ENCODE results near the gene USP9X.
A peak's percentile ranks its signal among the peaks of the same experiment; 100 is the strongest.
"Not testable (repeated sequence)": the region's sequence is repeated elsewhere in the genome, so short reads cannot be mapped to it uniquely, and the experiment has no call there.

The USP9X gene, protein sequence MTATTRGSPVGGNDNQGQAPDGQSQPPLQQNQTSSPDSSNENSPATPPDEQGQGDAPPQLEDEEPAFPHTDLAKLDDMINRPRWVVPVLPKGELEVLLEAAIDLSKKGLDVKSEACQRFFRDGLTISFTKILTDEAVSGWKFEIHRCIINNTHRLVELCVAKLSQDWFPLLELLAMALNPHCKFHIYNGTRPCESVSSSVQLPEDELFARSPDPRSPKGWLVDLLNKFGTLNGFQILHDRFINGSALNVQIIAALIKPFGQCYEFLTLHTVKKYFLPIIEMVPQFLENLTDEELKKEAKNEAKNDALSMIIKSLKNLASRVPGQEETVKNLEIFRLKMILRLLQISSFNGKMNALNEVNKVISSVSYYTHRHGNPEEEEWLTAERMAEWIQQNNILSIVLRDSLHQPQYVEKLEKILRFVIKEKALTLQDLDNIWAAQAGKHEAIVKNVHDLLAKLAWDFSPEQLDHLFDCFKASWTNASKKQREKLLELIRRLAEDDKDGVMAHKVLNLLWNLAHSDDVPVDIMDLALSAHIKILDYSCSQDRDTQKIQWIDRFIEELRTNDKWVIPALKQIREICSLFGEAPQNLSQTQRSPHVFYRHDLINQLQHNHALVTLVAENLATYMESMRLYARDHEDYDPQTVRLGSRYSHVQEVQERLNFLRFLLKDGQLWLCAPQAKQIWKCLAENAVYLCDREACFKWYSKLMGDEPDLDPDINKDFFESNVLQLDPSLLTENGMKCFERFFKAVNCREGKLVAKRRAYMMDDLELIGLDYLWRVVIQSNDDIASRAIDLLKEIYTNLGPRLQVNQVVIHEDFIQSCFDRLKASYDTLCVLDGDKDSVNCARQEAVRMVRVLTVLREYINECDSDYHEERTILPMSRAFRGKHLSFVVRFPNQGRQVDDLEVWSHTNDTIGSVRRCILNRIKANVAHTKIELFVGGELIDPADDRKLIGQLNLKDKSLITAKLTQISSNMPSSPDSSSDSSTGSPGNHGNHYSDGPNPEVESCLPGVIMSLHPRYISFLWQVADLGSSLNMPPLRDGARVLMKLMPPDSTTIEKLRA (N-terminal part only)

DNA sequence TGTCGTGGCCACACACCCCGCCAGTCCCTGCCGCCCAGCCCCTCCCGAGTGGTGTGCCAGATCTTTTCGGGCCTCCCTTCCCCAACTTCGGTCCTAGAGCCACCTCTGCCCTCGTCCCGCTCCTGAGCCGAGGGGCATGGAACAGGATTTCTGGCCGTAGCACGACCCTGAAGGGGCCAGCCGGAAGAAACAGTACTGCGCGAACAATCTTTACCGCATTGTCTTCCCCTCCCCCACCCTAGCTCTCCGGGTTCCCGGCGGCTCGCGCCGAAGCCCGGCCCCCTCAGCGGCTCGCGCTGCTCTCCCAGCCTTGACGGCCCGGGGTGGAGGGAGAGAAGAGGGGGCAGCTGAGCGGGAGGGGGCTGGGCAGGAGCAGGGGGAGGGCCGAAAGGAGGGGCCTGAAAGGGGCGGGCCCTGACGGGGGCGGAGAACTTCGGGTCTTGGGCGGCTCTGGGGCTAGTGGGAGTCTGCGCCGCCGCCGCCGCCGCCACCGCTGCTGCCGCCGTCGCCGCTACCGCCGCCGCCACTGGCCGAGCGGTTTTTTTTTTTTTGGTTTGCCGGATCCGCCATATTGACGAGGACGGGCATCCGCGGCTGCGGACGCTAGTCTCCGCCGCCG, at the start of gene USP9X:
Gene USP9X (plus strand): TSS at position 553 of the 619 bp plus-strand sequence. CDS start 38,184 bp downstream, outside the sequence.
- DNase-seq, result peak; percentile 94

DNA sequence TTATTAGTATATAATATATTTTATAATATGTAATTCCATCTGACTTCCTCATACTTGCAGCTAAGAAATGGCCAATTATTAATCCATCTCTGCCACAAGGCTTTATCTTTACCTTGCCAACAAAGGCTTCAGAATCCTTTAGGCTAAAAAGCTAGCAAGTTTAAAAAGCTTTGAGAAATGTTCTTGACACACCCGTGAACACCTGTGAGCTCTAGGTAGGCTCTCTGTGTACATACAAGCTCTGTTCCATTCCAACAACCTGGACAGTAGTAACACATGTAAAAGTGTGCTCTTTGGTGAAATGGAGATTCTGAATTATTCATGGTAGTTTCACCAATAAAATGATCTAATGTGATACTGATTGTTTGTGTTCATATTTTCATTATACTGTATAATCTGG, 49.7 kb upstream of the USP9X start:
- DNase-seq, result no peak

DNA sequence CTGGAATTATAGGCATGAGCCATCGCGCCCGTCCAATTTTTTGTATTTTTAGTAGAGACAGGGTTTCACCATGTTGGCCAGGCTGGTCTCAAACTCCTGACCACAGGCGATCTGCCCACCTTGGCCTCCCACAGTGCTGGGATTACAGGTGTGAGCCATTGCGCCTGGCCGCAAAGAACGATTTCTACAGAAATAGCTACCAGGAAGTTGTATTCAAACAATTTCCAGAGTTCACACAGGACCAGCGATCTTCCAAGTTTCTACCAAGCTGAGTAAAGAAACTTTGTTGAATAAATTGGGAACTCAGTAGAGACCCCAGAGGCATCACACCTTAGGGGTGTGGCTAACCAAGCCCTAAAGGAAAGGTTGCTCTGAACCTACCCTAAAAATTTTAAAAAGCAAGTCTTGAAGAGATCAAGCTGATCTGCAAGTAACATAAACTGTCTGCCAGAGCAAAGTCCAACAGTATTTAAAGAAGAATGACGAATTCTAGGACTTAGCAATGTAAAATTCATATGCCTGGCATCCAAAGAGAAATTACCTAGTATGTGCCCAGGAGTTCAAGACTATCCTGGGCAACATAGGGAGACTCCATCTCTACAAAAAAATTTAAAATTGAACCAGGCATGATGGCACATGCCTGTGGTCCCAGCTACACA, 48.4 kb upstream of the USP9X start:
- no peak for DNase-seq

DNA sequence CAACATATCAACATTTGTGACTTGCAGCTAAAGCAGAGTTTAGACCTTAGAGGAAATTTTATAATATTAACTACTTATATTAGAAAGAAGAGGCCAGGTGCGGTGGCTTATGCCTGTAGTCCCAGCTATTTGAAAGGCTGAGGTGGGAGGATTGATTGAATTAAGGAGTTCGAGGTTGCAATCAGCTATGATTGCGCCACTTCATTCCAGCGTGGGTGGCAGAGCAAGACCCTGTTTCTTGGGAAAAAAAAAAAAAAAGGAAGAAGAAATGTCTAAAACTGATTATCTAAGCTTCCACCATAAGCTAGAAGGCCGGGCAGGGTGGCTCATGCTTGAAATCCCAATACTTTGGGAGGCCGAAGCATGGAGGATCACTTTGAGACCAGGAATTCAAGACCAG, 42.0 kb upstream of the USP9X start:
- no peak for DNase-seq

DNA sequence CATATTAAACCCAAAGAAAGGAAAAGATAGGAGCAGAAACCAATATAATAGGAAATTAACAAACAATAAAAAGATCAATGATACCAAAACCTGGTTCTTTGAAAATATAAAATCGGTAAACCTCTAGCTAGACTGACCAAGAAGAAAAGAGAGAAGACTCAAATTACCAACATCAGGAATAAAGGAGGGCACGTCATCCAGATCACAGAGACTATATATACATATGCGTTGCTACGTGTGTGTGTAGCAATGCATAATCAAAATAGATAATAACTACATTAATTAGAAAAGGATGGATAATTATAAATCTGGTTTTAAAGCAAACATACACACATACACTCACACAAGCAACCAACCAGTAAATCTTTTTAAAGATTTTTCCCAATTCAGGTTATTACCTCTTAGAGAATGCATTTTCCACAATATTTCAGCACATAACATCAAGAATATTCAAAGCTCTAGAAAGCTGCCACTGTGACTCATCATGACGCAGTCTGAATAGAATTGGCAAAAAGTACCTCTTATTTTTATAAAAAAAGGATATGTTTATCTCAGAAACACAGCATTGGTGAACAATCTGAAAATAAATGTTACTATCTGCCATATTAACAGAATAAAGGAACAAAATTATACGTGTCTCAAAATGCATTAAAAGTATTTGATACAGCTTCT, 41.4 kb upstream of the USP9X start:
- DNase-seq, result no peak

DNA sequence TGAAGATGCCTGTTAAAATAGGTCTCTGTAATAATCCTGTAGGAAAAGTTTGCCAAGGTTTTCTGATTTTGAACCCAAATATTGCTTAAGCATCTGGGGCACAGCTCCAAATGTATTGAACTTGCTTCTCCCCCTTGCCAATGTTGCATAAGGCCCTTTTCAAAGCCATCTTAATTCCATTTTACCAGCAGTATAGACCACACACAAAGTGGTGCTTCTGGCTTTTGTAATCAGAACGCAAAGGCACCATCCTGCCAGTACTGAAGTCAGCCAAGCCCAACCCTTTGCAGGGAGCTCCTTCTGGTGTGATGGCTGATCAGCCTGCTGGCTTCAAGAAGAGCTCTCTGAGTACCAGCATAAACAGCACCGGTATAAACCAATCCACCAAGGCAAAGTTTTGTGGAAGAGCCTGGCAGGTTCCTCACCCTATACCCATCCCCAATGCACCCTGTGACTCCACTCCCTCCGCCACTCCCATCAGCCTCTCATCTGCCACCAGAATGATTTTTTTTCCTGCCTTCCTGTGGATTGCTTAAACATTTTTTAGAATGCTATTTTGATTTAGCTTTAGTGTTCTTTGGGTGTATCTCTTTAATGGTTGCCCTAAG, 39.2 kb upstream of the USP9X start:
- DNase-seq, result peak; percentile 30

DNA sequence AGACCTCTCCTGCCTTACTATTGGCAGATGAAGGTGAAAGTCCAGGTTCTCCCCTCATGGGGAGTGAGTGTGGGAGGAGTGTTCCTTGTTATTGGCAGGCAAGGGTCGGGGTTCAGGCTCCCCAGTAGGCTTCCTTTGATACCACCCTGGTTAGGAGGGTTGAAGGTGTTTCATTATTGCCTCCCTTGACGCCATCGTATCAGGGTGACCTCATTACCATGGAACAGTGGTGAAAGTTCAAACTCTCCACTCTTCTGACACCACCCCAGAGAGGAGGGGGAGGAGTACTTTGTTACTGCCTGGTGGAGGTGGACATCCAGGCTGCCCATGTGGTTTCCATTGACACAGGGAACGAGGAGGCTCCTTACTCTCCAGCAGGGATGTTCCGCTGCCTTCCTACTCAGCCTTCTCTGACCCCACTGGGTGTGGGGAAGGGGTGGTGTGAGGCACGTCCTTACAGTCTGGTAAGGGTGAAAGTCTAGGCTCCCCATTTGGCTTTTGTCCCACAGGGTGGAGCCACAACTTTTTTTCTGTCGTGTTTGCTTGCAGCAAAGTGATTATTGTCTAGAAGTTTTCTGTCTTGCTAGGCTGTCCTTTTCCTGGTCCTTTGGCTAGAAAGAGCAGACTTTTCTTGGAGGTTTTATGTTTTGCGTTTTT, 37.2 kb upstream of the USP9X start:
- no peak for DNase-seq

DNA sequence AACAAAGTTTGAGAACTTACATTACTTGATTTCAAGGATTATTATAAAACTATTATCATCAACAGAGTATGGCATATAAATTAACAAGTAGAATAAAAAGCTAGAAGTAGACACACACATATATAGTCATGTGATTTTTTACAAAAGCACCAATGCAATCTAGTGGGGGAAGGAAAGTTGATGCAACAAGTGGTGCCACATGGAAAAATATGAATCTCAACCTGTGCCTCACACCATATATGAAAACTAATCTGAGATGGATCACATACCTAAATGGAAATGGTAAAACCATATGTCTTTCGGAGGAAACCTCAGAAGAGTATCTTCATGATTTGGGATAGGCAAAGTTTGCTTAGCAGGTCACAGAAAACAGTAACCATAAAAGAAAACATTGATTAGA, 34.9 kb upstream of the USP9X start:
- DNase-seq, result no peak

DNA sequence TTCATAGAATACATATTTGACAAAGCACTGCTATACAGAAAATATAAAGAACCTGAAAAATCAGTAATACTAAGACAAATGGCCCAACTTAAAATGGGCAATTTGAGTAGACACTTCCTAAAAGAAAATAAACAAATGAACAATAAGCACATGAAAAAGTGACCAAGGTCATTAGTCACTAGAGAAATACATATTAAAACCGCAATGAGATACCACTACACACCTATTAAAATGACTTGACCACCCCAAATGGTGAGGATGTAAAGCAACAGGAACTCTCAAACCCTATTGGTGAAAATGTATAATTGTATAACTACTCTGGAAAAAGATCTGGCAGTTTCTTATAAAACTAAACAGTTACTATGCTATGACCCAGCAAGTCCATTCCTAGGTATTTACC, 34.0 kb upstream of the USP9X start:
- no peak for DNase-seq

DNA sequence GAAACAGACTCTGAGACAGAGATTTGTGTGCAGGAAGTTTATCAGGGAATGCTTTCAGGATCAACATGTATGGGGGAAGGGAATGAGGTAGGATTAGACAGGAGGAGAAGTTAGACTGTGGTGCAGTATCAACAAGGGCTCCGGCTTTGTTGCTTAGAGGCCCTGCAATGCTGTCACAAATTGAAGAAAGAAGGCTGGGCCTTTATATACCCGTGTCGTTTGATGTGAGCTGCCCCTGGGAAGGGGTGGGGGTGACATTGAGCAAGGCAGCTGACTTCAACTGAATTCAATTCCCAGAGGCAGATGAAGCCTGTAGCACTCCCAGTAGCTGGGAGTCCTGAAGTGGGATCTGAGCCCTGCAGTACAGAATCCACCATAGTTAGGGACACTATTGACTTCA, 29.5 kb upstream of the USP9X start:
- DNase-seq, result no peak

DNA sequence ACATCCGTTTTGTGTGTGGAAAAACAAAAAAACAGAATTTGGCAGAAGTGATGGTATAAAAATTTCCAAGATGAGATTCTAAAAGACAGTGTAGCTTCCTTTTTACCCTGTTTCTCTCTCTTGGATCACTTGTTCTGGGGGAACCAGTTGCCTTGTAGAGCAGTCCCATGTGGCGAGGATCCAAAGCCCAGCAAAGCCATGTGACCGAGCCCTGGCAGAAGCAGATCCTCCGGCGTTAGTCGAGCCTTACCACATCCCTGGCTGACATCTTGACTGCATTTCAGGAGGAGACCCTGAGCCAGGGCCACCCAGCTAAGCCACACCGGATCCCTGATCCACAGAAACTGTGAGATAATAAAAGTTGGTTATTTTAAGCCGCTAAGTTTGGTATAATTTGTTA, 22.0 kb upstream of the USP9X start:
- DNase-seq, result not testable (repeated sequence)

DNA sequence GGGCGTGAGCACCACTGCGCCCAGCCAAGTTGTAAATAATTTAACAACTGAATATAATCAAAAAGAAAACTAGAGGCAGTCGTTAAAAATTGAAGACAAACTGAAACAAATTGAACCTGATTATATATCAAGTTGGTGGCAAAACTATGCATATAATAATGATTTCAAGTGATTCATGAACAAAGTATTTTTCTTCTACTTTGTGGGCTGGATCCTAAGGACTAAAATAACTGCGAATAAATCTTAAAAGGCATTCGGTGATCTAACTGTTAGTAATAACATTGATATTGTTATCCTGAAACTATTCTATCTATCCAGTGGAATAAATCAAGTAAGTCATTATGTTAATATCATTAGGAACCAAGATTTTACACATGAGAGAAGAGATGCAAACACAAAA, 21.2 kb upstream of the USP9X start:
- DNase-seq, result no peak

DNA sequence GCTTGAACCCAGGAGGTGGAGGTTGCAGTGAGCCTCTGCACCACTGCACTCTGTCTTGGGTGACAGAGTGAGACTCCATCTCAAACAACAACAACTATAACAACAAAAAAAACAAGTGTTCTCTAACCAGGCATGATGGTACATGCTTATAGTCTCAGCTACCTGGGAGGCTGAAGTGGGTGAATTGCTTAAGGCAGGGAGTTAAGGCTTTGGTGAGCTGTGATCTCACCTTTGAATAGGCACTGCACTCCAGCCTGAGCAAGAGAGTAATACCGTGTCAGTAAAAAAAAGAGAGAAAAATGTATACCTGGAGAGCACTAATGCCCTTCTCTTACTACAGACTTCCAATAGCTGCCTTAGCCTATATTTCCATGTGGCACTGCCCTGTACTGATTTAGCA, 18.9 kb upstream of the USP9X start:
- no peak for DNase-seq

DNA sequence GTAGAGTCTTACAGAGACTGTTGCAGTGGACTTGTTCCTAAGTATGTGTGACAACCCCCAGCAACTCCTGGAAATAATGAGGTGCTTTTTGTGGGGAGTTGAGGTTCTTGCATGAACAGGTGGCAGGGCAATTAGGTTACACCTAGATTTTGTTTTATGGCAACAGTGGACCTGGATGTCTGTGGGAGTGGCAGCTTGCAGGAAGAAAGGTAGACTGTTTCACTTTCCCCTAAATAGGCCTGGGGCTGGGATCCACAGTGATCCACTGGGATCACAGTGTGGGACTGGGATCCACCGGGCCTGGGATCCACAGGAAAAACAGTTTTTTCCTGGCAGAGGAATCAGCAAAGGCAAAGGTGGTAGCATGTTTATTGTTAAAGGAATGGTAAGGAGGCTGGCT, 18.3 kb upstream of the USP9X start:
- DNase-seq, result no peak

DNA sequence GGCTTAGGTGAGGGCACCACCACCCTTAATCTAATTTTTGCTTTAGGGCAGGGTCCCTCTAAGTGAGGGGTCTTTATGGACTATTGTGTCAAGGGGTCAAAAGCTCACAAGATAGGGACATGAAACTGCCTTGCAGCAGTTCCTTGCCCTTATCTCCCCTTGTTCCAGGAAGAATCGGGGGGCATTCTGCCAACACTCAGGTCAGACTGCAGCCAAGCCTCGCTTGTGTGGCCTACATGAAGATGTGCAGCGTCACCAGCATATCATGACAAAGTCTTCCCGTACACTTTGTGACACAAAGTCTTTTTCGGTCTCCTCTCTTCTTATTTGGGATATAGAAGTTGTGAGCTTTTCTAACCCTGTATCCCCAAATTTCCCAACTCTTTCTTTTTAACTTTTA, 17.5 kb upstream of the USP9X start:
- DNase-seq, result no peak

DNA sequence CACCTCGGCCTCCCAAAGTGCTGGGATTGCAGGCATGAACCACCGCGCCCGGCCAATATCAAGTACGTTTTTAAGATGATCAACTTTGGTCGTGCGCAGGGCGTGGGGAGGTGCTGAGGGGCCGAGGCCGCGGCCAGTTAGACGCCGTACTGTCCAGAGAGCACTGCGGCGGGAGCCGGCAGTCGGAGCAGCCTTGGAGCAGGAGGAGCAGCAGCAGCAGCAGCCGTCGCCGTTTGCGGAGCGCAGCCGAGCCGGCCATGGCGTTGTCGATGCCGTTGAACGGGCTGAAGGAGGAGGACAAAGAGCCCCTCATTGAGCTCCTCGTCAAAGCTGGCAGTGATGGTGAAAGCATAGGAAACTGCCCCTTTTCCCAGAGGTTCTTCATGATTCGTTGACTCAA, 8.5 kb upstream of the USP9X start:
- DNase-seq, result no peak

DNA sequence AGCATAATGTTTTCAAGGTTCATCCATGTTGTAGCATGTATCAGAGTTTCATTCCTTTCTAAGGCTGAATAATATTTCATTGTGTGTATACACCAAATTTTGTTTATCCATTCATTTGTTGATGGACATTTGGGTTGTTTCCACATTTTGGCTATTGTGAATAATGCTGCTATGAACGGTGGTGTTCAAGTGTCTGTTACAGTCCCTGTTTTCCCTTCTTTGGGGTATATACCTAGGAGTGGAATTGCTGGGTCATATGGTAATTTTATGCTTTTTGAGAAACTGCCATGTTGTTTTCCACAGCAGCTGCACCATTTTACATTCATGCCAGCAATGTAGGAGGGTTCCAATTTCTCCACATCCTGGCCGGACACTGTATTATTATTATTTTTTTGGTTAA, 3.4 kb upstream of the USP9X start:
- no peak for DNase-seq

DNA sequence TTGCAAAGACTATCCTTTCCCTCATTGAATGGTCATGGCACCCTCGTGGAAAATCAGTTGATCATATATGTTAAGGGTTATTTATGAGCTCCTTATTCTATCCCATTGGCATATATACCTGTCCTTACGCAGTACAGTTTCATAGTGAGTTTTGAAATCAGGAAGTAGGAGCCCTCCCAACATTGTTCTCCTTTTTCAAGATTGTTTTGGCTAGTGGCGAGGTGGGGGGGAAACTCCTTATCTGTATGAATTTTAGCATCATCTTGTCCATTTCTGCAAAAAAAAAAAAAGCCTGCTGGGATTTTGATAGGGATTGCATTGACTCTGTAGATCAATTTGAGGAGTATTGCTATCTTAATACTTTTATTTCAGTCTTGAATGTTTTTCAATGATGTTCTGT, 2.5 kb upstream of the USP9X start:
- no peak for DNase-seq

DNA sequence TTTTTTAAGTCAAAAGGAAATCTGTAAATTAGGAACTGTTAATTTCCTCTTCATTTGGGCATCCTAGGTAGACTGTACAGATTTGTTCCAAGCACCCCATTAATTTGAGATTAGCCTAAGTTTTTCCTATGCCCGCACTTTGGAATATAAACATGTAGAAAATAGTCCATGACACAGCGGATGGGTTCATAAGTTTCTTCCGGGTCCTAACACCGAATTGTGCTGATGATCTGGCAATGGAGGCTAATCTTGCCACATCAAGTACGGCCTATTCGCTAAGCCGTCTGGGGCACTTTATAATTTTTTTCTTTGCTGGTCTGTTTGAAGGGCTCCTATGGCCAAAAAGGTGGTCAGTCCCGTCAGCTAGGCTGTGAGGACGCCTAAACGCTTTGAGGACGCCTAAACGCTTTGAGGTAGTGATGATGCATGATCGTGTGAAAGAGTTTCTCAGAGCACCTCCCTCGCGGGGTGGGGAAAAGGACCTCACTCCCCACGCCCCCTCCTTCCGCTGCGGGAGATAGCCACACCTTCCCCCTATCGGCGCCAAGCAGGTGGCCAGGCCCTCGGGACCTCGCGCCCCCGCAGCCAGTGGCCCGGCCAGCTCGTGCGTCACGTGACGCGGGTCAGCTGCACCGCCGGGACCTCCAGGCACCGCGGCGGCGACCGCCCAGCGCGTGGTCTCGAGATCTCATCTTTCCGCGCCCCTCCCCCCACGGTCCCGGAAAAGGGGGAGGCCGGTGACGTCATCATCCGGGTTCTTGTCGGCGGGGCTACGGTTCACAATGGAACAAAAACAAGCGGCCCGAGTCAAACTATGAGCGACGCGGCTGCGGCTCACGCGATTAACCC, 977 bp upstream of the USP9X start:
- peak; percentile 96 for DNase-seq

DNA sequence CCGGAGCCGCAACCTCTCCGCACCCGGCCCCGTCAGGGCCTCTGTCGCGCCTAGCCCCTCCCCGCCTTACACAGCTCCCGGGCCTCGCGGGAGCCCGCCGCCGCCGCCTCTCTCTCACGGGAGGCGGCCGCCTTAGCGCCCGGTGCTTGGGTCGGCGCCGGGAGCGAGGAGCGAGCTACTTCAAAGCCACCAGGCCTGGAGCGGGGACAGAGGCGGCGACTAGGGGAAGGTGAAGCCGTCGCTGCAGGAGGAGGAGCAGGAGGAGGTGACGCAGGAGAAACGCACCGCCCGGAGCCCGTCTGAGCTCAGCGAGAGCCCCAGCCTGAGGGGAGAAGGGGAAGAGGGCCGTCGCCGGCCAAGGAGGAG, 250 bp downstream of the USP9X start:
- DNase-seq, result peak; percentile 67

All from right hindlimb (tissue), 1 donor.